Stomach (tissue), 9 donors: Measurements from ENCODE around the gene CST5. TPM values are rescaled to one million over a fixed set of nuclear protein-coding genes. Genes with fewer than 3 reads are reported as not detected.

Experiments used
- DNase-seq, 2 donors: peaks; one replicate each; pipeline versions ENCODE4 v3.0.0 to v3.0.0-alpha.2; 2013 to 2019
- H3K27ac ChIP-seq, 5 donors: fragments of 200-600 bp in 4 of 5; sonication (generic) in 4 of 5; one replicate each; pipeline ENCODE4 v1.5.1; 2013 to 2019; ENCODE audit warnings: mild to moderate bottlenecking in 1 of 5, moderate library complexity in 1 of 5
- H3K27me3 ChIP-seq, 3 donors: fragments of 200-600 bp; sonication (generic); one replicate each; pipeline ENCODE4 v1.5.1; 2017 to 2019; ENCODE audit warnings: mixed run types in 1 of 3
- H3K36me3 ChIP-seq, 4 donors: fragments of 200-600 bp; sonication (generic); 1 replicate in 3 of 4; 2 replicates in 1 of 4; pipeline ENCODE4 v1.5.1; 2016 to 2019
- H3K4me1 ChIP-seq, 4 donors: fragments of 200-600 bp; sonication (generic); one replicate each; pipeline ENCODE4 v1.5.1; 2016 to 2019
- H3K4me3 ChIP-seq, 4 donors: fragments of 200-600 bp; sonication (generic) in 3 of 4; one replicate each; pipeline ENCODE4 v1.5.1; 2016 to 2019; ENCODE audit warnings: mild to moderate bottlenecking in 1 of 4
- H3K9me3 ChIP-seq, 4 donors: fragments of 200-600 bp; sonication (generic); one replicate each; pipeline ENCODE4 v1.5.1; 2016 to 2019
- EP300 ChIP-seq: sonication (generic); formaldehyde crosslinking; IDR thresholded peaks from one replicate; pipeline ENCODE4 v1.6.1; 2017; ENCODE audit warnings: antibody characterized with exemption
- POLR2A ChIP-seq, 4 donors: fragments of 450-650 bp; IDR thresholded peaks; one replicate each; pipeline ENCODE4 v1.6.1; 2016; ENCODE audit warnings: antibody characterized with exemption in 4 of 4, control low read depth in 2 of 4, mild to moderate bottlenecking in 1 of 4, moderate library complexity in 1 of 4
- POLR2AphosphoS5 ChIP-seq, 3 donors: sonication (generic); formaldehyde crosslinking; IDR thresholded peaks; one replicate each; pipeline ENCODE4 v1.6.1; 2016; ENCODE audit warnings: antibody characterized with exemption in 3 of 3
- WGBS, 5 donors: extraction: QIAGEN DNeasy Blood & Tissue Kit in 3 of 5; methylation state at CpG; one replicate each; pipeline versions ENCODE4 v1.1.5 to v1.1.7; 2013 to 2018; 5-methylcytosine and 5-hydroxymethylcytosine counted together
- intact Hi-C: fragments of 100-400 bp; cut with DNase I; formaldehyde crosslinking; loops from one replicate; pipeline ENCODE4 v1.15.1; 2023; ENCODE audit warnings: low total_unique reads
- polyA plus RNA-seq, 3 donors: library from polyadenylated mRNA; stranded (reverse); fragments of 200-250 nt; gene quantifications; one replicate each; pipeline ENCODE4 v1.2.3, GENCODE V29; 2013
- total RNA-seq, 5 donors: library from RNA; depleted of rRNA; stranded (reverse); fragments of >200 nt; gene quantifications; one replicate each; pipeline versions ENCODE4 v1.1.0 to v1.2.3, GENCODE V29; 2014 to 2016
- TF ChIP-seq, protein P1 (sequence below), 7 experiments: fragments of 450-650 bp in 4 of 7; fragments of 200-600 bp in 3 of 7; sonication (generic) in 3 of 7; IDR thresholded peaks; one replicate each; pipeline ENCODE4 v1.5.1; 2016 to 2019; ENCODE audit warnings: antibody characterized with exemption in 7 of 7, control low read depth in 2 of 7, mild to moderate bottlenecking in 1 of 7
- donor health status: healthy with polysubstance abuse.
- donor health status: Bipolar disorder and iron deficiency.
- donor health status: healthy.

CST5 gene
- total and polyA plus RNA-seq, 8 donors, result 1.0 TPM; not detected in 7

- WGBS, 5 donors, result 50 to 77% (median 56%) methylated on average over 2 of the region's 2 CpGs
- intact Hi-C loops, result no loop called here
- no peak overlapping the region for H3K27ac ChIP-seq
- no peak for DNase-seq
- H3K9me3 ChIP-seq, result peaks cover 0 to 4% (median 0%) of the 10 kb centered on the region in 4 donors
- no peaks in the 10 kb centered on the region for H3K36me3 ChIP-seq
- TF ChIP-seq POLR2AphosphoS5 (IDR thresholded peaks at IDR 0.05) (no peak), POLR2A (IDR thresholded peaks at IDR 0.05) (no peak), EP300 (no peak)
- TF ChIP-seq, protein P1, sequence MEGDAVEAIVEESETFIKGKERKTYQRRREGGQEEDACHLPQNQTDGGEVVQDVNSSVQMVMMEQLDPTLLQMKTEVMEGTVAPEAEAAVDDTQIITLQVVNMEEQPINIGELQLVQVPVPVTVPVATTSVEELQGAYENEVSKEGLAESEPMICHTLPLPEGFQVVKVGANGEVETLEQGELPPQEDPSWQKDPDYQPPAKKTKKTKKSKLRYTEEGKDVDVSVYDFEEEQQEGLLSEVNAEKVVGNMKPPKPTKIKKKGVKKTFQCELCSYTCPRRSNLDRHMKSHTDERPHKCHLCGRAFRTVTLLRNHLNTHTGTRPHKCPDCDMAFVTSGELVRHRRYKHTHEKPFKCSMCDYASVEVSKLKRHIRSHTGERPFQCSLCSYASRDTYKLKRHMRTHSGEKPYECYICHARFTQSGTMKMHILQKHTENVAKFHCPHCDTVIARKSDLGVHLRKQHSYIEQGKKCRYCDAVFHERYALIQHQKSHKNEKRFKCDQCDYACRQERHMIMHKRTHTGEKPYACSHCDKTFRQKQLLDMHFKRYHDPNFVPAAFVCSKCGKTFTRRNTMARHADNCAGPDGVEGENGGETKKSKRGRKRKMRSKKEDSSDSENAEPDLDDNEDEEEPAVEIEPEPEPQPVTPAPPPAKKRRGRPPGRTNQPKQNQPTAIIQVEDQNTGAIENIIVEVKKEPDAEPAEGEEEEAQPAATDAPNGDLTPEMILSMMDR (IDR thresholded peaks at IDR 0.05), result no peak
- no peaks in the 10 kb centered on the region for H3K4me1 ChIP-seq
- peaks cover 0 to 19% (median 4%) of the 10 kb centered on the region in 3 donors for H3K27me3 ChIP-seq
- H3K4me3 ChIP-seq, result no peak overlapping the region
Observed at GRCh38 chr20:23926526-23926880, 47.0 kb upstream of the CST5 start.

DNA sequence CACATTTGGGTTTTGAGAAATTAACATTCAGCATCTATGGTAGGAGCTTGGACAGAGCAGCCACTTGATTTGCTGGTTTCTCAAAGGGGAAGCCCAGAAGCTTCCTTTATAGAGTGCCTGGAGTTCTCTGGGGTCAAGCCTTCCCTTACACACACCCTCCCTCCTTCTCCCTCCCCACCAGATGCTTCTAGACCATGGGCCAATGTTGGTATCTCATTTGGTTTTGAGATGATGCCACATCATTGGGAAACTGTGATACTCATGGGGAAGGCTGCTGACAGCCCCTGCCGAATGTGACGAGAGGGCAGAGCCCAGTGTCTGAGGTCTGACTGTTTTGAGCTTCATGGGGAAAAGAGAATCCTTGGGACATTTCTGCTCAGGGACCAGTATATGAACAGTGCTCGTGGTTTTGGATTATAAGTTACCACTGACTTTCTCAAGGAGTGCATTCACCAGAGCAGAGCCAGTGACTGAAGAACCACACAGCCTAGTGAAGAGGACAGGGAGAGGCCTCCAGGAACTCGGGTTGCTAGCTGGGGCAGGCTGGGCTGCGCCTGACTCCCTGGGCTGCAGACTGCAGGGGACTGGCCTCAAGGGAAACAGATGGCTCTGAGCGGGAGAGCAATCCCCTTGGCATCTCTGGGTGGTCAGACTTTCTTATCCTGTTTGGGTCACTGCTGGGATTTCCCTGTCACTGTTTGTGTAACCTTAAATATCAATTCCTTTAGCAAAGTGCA, 46.4 kb upstream of the CST5 start:
- Histone ChIP-seq H3K36me3 (no peaks in the 10 kb centered on the region), H3K9me3 (peaks cover 0 to 4% (median 0%) of the 10 kb centered on the region in 4 donors), H3K27me3 (peaks cover 0 to 19% (median 4%) of the 10 kb centered on the region in 3 donors), H3K4me1 (peaks cover 0 to 5% (median 0%) of the 10 kb centered on the region in 4 donors), H3K4me3 (no peak overlapping the region), H3K27ac (no peak overlapping the region)
- WGBS, 5 donors, result 66 to 89% (median 71%) methylated on average over 6 of the region's 6 CpGs
- intact Hi-C loops, result no loop called here
- no peak for DNase-seq
- TF ChIP-seq, protein P1 (IDR thresholded peaks at IDR 0.05), result no peak
- no peak for TF ChIP-seq EP300
- TF ChIP-seq POLR2A (IDR thresholded peaks at IDR 0.05), result no peak
- TF ChIP-seq POLR2AphosphoS5 (IDR thresholded peaks at IDR 0.05), result no peak

DNA sequence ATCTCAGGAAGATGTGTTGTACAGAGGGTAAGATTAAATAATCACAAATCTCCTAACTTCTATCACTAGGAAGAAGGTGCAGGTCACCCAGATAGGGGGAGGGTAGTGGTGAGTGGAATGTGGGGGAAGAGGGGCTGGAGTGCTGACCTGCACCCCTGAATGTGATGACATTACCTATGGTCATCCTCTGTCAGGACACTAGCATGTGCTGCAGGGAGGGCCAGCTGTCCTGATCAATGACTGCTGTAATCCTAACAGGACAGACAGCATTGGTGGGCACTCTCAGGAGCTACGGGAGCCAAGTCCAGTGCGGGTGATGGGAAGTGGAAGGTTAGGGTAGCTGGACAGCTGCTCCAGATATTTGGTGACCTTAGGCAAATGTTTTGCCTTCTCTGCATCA, 45.2 kb upstream of the CST5 start:
- Histone ChIP-seq H3K4me1 (peaks cover 0 to 8% (median 3%) of the 10 kb centered on the region in 4 donors), H3K4me3 (no peak overlapping the region), H3K36me3 (no peaks in the 10 kb centered on the region), H3K27ac (no peak overlapping the region), H3K9me3 (no peaks in the 10 kb centered on the region), H3K27me3 (peaks cover 0 to 19% (median 1%) of the 10 kb centered on the region in 3 donors)
- TF ChIP-seq POLR2A (IDR thresholded peaks at IDR 0.05) (no peak), EP300 (no peak), POLR2AphosphoS5 (IDR thresholded peaks at IDR 0.05) (no peak)
- TF ChIP-seq, protein P1 (IDR thresholded peaks at IDR 0.05), result no peak
- no peak for DNase-seq
- 40 to 68% (median 55%) methylated on average over 2 of the region's 2 CpGs for WGBS, 5 donors
- intact Hi-C loops, result no loop called here

- no peak for DNase-seq
- intact Hi-C loops, result no loop called here
- Histone ChIP-seq H3K9me3 (no peaks in the 10 kb centered on the region), H3K4me1 (peaks cover 0 to 8% (median 4%) of the 10 kb centered on the region in 4 donors), H3K36me3 (no peaks in the 10 kb centered on the region), H3K4me3 (no peak overlapping the region), H3K27ac (no peak overlapping the region), H3K27me3 (peaks cover 0 to 19% (median 0%) of the 10 kb centered on the region in 3 donors)
- WGBS, 5 donors, result 59 to 74% (median 60%) methylated on average over 7 of the region's 7 CpGs
- TF ChIP-seq EP300 (no peak), POLR2A (IDR thresholded peaks at IDR 0.05) (no peak), POLR2AphosphoS5 (IDR thresholded peaks at IDR 0.05) (no peak)
- TF ChIP-seq, protein P1 (IDR thresholded peaks at IDR 0.05), result no peak
Observed at GRCh38 chr20:23923891-23924435, 44.4 kb upstream of the CST5 start.
